OCI-LY7 (cell line): Measurements from ENCODE around the gene CRACDL.

ENCODE experiments used
- EZH2phosphoT487 ChIP-seq: fragments of 200-600 bp; sonication (generic); IDR thresholded peaks from 2 replicates; pipeline ENCODE4 v1.6.1; 2018; ENCODE audit warnings: low read depth, borderline replicate concordance, mild to moderate bottlenecking, mixed run types, antibody characterized with exemption, low read length, moderate library complexity, mixed read lengths
- TF ChIP-seq, protein P1 (sequence below): fragments of 200-600 bp; sonication (generic); conservative IDR thresholded peaks from 2 replicates; pipeline ENCODE4 v1.5.1; 2014; ENCODE audit warnings: mild to moderate bottlenecking, antibody characterized with exemption, low read length, moderate library complexity, mixed read lengths

DNA sequence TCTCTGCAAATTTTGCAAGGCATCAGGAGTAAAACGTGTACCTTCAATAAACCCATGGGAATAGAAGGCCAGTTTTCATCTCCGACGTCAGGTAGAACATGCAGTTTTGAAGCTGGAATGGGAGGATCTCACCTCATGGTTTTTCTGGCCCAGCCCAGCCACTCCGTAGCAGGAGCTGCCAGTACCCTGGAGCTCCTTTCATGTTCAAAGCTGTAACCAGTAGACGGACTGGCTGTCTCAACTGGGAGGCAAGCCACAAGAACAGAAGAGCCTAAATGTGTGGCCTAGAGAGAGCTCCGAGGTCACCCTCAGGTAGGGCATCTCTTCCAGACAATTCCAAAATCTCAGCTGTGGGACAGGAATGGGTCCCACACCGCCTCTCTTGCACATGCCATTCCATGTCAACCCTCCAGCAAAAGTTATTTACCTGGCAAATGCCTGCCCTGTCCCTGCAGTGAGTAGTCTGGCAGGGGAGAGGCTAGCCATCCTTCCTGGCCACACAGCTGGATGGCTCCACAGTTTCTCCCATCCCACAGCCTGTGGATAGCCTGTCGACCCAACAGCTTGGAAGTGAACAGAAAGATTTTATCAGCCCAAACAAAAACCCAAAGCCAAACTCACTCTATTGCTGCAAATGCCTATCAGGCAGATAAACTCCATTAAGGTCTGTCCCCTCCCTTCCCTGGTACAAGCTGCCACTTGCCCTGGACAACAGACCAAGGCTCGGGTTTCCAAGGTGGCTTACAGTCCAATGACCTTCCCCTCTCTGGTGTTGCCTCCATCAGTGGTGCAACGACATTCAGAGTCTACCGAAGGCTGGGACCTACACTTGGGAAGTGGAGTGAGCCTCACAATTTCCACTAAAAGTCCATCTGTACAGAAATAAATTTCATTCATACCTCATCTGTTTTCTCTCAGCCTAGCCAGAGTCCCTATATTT lies 27.8 kb downstream of the CRACDL start:
- TF ChIP-seq, protein P1, sequence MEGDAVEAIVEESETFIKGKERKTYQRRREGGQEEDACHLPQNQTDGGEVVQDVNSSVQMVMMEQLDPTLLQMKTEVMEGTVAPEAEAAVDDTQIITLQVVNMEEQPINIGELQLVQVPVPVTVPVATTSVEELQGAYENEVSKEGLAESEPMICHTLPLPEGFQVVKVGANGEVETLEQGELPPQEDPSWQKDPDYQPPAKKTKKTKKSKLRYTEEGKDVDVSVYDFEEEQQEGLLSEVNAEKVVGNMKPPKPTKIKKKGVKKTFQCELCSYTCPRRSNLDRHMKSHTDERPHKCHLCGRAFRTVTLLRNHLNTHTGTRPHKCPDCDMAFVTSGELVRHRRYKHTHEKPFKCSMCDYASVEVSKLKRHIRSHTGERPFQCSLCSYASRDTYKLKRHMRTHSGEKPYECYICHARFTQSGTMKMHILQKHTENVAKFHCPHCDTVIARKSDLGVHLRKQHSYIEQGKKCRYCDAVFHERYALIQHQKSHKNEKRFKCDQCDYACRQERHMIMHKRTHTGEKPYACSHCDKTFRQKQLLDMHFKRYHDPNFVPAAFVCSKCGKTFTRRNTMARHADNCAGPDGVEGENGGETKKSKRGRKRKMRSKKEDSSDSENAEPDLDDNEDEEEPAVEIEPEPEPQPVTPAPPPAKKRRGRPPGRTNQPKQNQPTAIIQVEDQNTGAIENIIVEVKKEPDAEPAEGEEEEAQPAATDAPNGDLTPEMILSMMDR = no peak
- no peak for TF ChIP-seq EZH2phosphoT487
